CD4-positive, alpha-beta T cell (primary cell): ENCODE data around the gene SCG3. TPM values are rescaled to one million over a fixed set of nuclear protein-coding genes. Genes with fewer than 3 reads are reported as not detected.

Experiments
- ATAC-seq: fragments of 200-7000 bp; cut with Tn5 transposase; one replicate; pipeline ENCODE4 v1.10.0; 2022; ENCODE audit warnings: mild to moderate bottlenecking; ENCODE audit not compliant: poor library complexity
- CTCF ChIA-PET: fragments of 350-600 bp; sonication (Branson Sonifier 250); formaldehyde crosslinking; loops from one replicate; lab custom pipeline; 2021; ENCODE audit warnings: antibody characterized with exemption, inconsistent platforms; lab: Charles Lee
- POLR2A ChIA-PET: fragments of 350-600 bp; sonication (Branson Sonifier 250); formaldehyde crosslinking; loops from one replicate; lab custom pipeline; 2021; ENCODE audit warnings: antibody characterized with exemption, inconsistent platforms; lab: Charles Lee
- DNase-seq, 14 experiments: peaks; one replicate each; pipeline ENCODE4 v3.0.0-alpha.2; 2013 to 2020; ENCODE audit warnings: mixed read lengths in 2 of 14
- H3K27ac ChIP-seq, 2 donors: one replicate each; pipeline versions ENCODE4 v1.5.1 to v1.7.0; 2013; ENCODE audit warnings: low read length in 2 of 2, low read depth in 1 of 2, mild to moderate bottlenecking in 1 of 2
- H3K27me3 ChIP-seq, 2 experiments: 1 replicate in 1 of 2; 2 replicates in 1 of 2; pipeline versions ENCODE4 v1.6.1 to v1.7.0; 2013; ENCODE audit warnings: low read length in 2 of 2, control low read depth in 1 of 2, mild to moderate bottlenecking in 1 of 2, moderate library complexity in 1 of 2; ENCODE audit not compliant: insufficient read depth in 2 of 2, control insufficient read depth in 1 of 2
- H3K36me3 ChIP-seq: one replicate; pipeline ENCODE4 v1.6.1; 2013; ENCODE audit warnings: low read length, control low read depth; ENCODE audit not compliant: insufficient read depth
- H3K4me1 ChIP-seq: one replicate; pipeline ENCODE4 v1.6.1; 2013; ENCODE audit warnings: low read length, control low read depth; ENCODE audit not compliant: insufficient read depth
- H3K4me3 ChIP-seq: one replicate; pipeline ENCODE4 v1.5.1; 2013; ENCODE audit warnings: mild to moderate bottlenecking, low read length, moderate library complexity
- H3K9me3 ChIP-seq, 2 experiments: 1 replicate in 1 of 2; 2 replicates in 1 of 2; pipeline versions ENCODE4 v1.6.1 to v1.7.0; 2013; ENCODE audit warnings: low read length in 2 of 2, mild to moderate bottlenecking in 2 of 2, control low read depth in 1 of 2, moderate library complexity in 1 of 2; ENCODE audit not compliant: control insufficient read depth in 1 of 2, insufficient read depth in 1 of 2
- H3K27ac Mint-ChIP-seq: one replicate; pipeline ENCODE4 v1.8.0; 2020; ENCODE audit warnings: mixed read lengths
- H3K27me3 Mint-ChIP-seq: one replicate; pipeline ENCODE4 v1.8.0; 2021; ENCODE audit warnings: mixed read lengths
- H3K36me3 Mint-ChIP-seq: one replicate; pipeline ENCODE4 v1.8.0; 2021; ENCODE audit warnings: low read depth, mixed read lengths
- H3K4me1 Mint-ChIP-seq: one replicate; pipeline ENCODE4 v1.8.0; 2021; ENCODE audit warnings: low read depth, mixed read lengths
- H3K4me3 Mint-ChIP-seq: one replicate; pipeline ENCODE4 v1.8.0; 2020; ENCODE audit warnings: mild to moderate bottlenecking, mixed read lengths
- H3K9me3 Mint-ChIP-seq: one replicate; pipeline ENCODE4 v1.8.0; 2020; ENCODE audit warnings: mixed read lengths
- intact Hi-C, 2 experiments: fragments of 100-400 bp; cut with DNase I in 1 of 2; cut with micrococcal nuclease in 1 of 2; formaldehyde crosslinking; loops; one replicate each; pipeline versions ENCODE4 v1.15.1 to v1.9.0; 2023 to 2025; cut with DNase I, micrococcal nuclease
- total RNA-seq, 174 experiments: library from RNA in 2 of 174; stranded (reverse) in 2 of 174; gene quantifications; one replicate each; pipeline ENCODE4 v1.2.3 and lab custom pipeline; 2021 to 2026
- TF ChIP-seq, protein P1 (sequence below): fragments of 200-600 bp; IDR thresholded peaks from one replicate; pipeline ENCODE4 v1.8.0; 2022; ENCODE audit warnings: antibody characterized with exemption, mild to moderate bottlenecking

SCG3 gene
- total RNA-seq, 2 experiments from 2014 or later, result not detected

DNA sequence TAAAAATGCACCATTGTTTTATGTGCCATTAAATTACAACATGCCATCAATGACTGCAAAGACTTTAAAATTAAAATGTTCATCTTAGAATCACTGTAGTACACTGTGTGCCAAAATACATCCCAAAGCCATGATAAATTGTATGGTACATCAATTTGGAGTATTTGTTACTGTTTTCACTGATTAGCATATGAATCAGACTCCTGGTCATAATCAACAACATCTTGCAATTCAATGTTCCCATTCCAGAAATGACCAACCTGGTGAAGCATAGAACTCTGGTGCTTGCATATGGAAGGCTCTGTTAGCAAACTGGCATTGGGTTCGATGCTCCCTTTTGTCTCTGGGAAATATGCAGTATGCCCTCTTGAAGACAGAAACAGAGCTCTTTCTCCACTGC lies 33.6 kb downstream of the SCG3 start:
- TF ChIP-seq, protein P1, sequence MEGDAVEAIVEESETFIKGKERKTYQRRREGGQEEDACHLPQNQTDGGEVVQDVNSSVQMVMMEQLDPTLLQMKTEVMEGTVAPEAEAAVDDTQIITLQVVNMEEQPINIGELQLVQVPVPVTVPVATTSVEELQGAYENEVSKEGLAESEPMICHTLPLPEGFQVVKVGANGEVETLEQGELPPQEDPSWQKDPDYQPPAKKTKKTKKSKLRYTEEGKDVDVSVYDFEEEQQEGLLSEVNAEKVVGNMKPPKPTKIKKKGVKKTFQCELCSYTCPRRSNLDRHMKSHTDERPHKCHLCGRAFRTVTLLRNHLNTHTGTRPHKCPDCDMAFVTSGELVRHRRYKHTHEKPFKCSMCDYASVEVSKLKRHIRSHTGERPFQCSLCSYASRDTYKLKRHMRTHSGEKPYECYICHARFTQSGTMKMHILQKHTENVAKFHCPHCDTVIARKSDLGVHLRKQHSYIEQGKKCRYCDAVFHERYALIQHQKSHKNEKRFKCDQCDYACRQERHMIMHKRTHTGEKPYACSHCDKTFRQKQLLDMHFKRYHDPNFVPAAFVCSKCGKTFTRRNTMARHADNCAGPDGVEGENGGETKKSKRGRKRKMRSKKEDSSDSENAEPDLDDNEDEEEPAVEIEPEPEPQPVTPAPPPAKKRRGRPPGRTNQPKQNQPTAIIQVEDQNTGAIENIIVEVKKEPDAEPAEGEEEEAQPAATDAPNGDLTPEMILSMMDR, result no peak
- no peaks in the 10 kb centered on the region for H3K4me1 Mint-ChIP-seq
- Histone ChIP-seq H3K9me3 (no peaks in the 10 kb centered on the region), H3K27ac (no peak overlapping the region), H3K4me1 (no peaks in the 10 kb centered on the region), H3K4me3 (no peak overlapping the region), H3K36me3 (no peaks in the 10 kb centered on the region), H3K27me3 (no peaks in the 10 kb centered on the region)
- intact Hi-C loops, result loop anchor here in 1 of 2 experiments (5.0 kb wide), 1 partner anchor 58 kb away; no protein-coding TSS in a partner anchor
- ATAC-seq (no peak), DNase-seq (no peak)
- H3K36me3 Mint-ChIP-seq, result peaks cover 1% of the 10 kb centered on the region
- ChIA-PET CTCF (no interaction called here), POLR2A (no interaction called here)
- H3K27ac Mint-ChIP-seq, result no peak overlapping the region
- no peaks in the 10 kb centered on the region for H3K9me3 Mint-ChIP-seq
- H3K4me3 Mint-ChIP-seq, result no peak overlapping the region
- H3K27me3 Mint-ChIP-seq, result no peaks in the 10 kb centered on the region

DNA sequence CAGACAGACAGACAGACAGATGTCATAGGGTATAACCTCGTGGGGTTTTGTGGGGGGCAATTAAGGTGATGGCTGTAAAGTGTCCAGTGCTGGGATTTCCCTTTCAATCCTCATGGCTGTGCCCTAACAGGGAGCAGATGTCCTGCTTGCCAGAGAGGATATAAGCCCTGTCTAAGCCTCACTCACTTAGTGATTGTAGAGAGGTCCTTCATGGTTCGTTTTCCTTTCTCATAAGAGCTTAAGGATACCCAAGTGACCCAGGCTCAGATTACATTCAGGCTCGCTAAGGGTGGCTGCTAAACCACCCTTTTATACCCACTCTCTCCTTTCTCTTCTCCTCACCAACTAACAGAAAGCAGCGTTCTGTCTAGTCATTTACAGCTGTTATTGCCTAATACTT lies 36.9 kb downstream of the SCG3 start:
- H3K4me1 ChIP-seq, result no peaks in the 10 kb centered on the region
- peaks cover 21% of the 10 kb centered on the region for H3K36me3 ChIP-seq
- H3K36me3 Mint-ChIP-seq, result peaks cover 30% of the 10 kb centered on the region
- no peak overlapping the region for H3K4me3 Mint-ChIP-seq
- ATAC-seq (no peak), DNase-seq (no peak)
- intact Hi-C loops, result no loop called here
- TF ChIP-seq, protein P1, result no peak
- H3K27ac ChIP-seq, result no peak overlapping the region
- peaks cover 5% of the 10 kb centered on the region for H3K4me1 Mint-ChIP-seq
- H3K27me3 Mint-ChIP-seq, result no peaks in the 10 kb centered on the region
- ChIA-PET POLR2A (interaction anchor here (0.7 kb wide), 1 partner anchor 42 kb away, joined by 3 read pairs; no protein-coding TSS in a partner anchor), CTCF (interaction anchor here (1.1 kb wide), 1 partner anchor 59 kb away, joined by 5 read pairs; no protein-coding TSS in a partner anchor)
- H3K27me3 ChIP-seq, result no peaks in the 10 kb centered on the region
- H3K27ac Mint-ChIP-seq, result peak overlapping the region; percentile 52
- H3K9me3 Mint-ChIP-seq, result no peaks in the 10 kb centered on the region
- no peaks in the 10 kb centered on the region for H3K9me3 ChIP-seq
- no peak overlapping the region for H3K4me3 ChIP-seq

DNA sequence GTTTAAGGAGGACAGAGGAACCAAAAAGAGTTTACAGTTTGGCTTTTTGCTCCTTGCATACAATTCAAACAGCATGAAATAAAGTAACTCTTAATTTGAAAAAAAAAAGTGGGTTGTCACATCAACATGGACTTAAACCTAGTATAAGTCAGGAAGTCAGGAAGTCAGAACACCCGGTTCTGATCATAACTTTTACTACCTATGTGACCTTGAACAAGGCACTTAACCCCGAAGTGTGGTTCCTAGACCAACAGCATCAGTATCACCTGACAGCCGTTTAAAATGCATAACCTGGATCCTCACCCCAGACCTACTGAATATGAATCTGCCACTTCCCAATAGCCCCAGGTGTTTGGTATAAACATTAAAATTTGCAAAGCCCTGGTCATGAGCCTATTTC lies 37.4 kb downstream of the SCG3 start:
- H3K9me3 Mint-ChIP-seq, result no peaks in the 10 kb centered on the region
- TF ChIP-seq, protein P1, result no peak
- Histone ChIP-seq H3K27ac (no peak overlapping the region), H3K9me3 (no peaks in the 10 kb centered on the region), H3K4me1 (no peaks in the 10 kb centered on the region), H3K27me3 (no peaks in the 10 kb centered on the region), H3K36me3 (peaks cover 26% of the 10 kb centered on the region), H3K4me3 (no peak overlapping the region)
- peaks cover 34% of the 10 kb centered on the region for H3K36me3 Mint-ChIP-seq
- H3K4me1 Mint-ChIP-seq, result peaks cover 5% of the 10 kb centered on the region
- no peak overlapping the region for H3K4me3 Mint-ChIP-seq
- no peaks in the 10 kb centered on the region for H3K27me3 Mint-ChIP-seq
- ChIA-PET CTCF (interaction anchor here (1.1 to 1.3 kb wide), 2 partner anchors 15 to 58 kb away, joined by 3 to 5 read pairs; no protein-coding TSS in a partner anchor), POLR2A (interaction anchor here (0.7 kb wide), 1 partner anchor 42 kb away, joined by 3 read pairs; no protein-coding TSS in a partner anchor)
- no peak overlapping the region for H3K27ac Mint-ChIP-seq
- intact Hi-C loops, result no loop called here
- ATAC-seq (no peak), DNase-seq (no peak)
